AG09309 (cell line): Measurements from ENCODE around the gene SHROOM3.

Source experiments
- DNase-seq: peaks from one replicate; pipeline ENCODE4 v3.0.0-alpha.2; 2010; ENCODE audit warnings: low read depth
- H3K4me3 ChIP-seq: 2 replicates; pipeline ENCODE4 v1.5.1; 2011; ENCODE audit warnings: mild to moderate bottlenecking, low read depth, low read length, moderate library complexity; ENCODE audit not compliant: control insufficient read depth
- TF ChIP-seq, protein P1 (sequence below): IDR thresholded peaks from 2 replicates; pipeline ENCODE4 v1.5.1; 2011; ENCODE audit warnings: mild to moderate bottlenecking, low read depth, low read length, inconsistent platforms; ENCODE audit not compliant: insufficient read depth, control insufficient read depth; ENCODE audit errors: missing control alignments

Gene SHROOM3

DNA sequence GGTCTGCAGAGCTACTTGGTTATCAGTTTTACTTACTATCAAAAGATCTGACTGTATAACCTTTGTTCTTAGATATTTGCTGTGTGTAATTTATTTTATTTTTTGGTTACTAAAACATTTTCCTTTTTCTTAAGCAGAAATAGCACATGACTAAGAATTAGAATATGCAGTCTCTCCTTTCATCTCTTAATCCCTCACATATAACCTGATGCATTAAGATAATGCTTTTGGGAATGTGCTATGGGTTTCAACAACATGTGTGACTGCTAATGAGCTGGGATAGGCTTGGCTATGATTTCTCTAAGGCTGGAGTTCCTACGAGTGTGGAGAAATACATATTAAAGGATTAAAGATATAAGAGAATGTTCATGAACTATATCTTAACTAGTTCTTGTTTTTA is 41.5 kb downstream of the SHROOM3 start:
- no peak for DNase-seq
- TF ChIP-seq, protein P1, sequence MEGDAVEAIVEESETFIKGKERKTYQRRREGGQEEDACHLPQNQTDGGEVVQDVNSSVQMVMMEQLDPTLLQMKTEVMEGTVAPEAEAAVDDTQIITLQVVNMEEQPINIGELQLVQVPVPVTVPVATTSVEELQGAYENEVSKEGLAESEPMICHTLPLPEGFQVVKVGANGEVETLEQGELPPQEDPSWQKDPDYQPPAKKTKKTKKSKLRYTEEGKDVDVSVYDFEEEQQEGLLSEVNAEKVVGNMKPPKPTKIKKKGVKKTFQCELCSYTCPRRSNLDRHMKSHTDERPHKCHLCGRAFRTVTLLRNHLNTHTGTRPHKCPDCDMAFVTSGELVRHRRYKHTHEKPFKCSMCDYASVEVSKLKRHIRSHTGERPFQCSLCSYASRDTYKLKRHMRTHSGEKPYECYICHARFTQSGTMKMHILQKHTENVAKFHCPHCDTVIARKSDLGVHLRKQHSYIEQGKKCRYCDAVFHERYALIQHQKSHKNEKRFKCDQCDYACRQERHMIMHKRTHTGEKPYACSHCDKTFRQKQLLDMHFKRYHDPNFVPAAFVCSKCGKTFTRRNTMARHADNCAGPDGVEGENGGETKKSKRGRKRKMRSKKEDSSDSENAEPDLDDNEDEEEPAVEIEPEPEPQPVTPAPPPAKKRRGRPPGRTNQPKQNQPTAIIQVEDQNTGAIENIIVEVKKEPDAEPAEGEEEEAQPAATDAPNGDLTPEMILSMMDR = no peak
- no peak overlapping the region for H3K4me3 ChIP-seq

DNA sequence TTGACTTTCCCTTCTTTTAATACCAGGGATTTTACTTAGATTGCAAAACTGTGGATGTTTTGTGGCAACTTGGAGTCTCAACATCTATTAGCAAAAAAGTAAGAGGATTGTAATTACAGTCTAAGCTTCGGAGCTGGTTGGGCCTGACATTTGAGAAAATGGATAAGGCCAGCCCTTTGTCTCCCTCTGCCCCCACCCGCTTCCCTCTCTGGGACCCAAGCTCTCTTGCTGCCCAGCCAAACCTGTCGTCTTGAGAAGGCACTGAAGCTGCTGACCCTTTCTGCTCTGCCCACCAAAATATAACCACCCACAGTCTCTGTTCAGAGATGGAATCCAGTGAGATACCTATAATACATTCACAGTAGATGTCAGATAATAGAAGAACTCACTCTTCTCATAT is 49.6 kb downstream of the SHROOM3 start:
- TF ChIP-seq, protein P1 = no peak
- no peak for DNase-seq

DNA sequence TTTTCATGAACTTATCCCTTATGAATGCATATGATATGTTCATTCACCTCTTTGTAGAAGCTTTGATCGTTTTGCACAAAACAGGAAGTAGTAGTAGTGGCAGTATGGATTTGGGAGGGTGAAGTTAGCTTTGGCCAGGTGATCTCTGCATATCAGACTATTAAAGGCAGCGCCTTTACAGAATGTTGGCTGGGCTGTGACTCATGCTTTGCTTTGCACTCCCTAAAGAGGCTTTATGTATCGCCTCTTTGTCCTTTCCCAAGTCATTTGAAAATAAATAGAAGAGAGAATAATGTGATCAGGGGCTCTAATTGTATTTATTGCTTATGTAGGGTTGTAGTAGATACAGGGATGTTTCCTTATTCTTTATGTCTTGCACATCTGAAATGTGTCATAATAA is 50.4 kb downstream of the SHROOM3 start:
- DNase-seq = no peak
- TF ChIP-seq, protein P1 = no peak
- no peak overlapping the region for H3K4me3 ChIP-seq

More for the DNA sequence above, 49.6 kb downstream of the SHROOM3 start:
- H3K4me3 ChIP-seq = no peak overlapping the region

DNA sequence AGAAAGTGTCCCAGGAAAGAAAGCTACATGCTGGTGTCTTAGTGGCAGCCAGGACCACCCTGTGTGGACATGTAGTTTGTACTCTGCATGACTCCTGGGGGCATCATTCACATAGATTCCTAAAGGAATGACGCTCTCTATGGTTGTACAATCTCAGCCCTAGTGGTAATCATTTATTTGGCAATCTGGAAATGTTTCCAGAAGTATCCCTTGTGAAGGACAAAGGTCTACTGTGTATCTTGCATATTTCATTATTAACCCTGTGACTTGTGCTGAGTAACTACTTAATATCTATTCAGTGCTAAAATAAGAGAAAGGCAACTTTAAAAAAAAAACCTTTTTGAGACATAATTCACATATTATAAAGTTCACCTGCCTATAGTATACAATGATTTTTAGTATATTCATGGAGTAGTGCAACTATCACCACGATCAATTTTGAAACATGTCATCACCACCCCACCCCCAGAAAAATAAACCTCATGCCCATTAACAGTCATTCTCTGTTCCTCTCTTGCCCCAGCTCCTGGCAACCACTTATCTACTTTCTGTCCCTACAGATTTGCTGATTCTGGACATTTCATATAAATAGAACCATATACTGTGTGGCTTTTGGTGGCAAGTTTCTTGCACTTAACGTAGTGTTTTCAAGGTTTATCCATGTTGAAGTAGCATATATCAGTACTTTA is 51.7 kb downstream of the SHROOM3 start:
- DNase-seq = no peak
- TF ChIP-seq, protein P1 = no peak
- no peak overlapping the region for H3K4me3 ChIP-seq

DNA sequence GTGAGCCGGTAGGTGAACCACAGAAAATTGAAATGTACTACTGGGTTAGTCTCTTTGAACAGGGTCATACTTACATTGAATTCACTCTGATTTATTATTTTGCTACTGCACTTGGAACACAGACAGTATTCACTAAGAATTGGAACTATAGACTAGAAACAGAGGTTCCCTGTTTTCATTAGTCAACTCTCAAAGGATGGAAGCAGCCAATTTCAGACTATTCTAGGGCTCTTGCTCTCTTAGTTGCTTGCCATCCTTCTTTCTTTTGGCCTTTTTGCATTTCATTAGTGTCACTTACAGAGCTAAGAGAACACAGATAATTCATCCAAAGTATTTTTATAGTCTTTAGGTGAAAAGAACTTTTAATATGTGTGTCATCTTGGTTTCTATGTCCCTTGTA is 52.6 kb downstream of the SHROOM3 start:
- no peak for DNase-seq
- TF ChIP-seq, protein P1 = no peak
- H3K4me3 ChIP-seq = no peak overlapping the region

DNA sequence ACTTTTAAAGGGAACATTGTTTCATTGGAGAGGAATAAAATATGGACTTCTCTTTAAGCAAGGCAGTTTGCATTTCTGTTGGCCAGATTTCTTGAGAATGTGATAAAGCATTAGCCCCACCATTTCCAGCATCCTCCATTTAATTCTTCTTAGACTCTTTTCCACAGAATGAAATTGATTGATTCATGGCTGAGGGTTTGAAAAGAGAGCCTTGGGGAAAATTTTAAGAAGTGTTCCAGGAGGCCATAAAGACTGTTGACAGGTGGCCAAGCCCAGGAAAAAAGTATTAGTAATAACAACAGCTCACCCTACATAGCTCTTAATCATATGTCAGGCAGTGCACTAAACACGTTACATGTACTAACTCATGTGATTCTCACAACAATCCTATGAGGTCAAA is 53.4 kb downstream of the SHROOM3 start:
- DNase-seq = no peak
- TF ChIP-seq, protein P1 = no peak
- no peak overlapping the region for H3K4me3 ChIP-seq
